Stimulated activated CD4-positive, alpha-beta T cell treated with anti-CD3 and anti-CD28 coated beads, Interleukin-4, amount 100 ng/mL, for 1 hour (primary cell): Measurements from ENCODE around the gene MYCBP.
"Not testable (repeated sequence)": the region's sequence is repeated elsewhere in the genome, so short reads cannot be mapped to it uniquely, and the experiment has no call there.

ENCODE experiments used
- DNase-seq: peaks from one replicate; pipeline ENCODE4 v3.0.0-alpha.2; 2020

The MYCBP gene, protein sequence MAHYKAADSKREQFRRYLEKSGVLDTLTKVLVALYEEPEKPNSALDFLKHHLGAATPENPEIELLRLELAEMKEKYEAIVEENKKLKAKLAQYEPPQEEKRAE

DNA sequence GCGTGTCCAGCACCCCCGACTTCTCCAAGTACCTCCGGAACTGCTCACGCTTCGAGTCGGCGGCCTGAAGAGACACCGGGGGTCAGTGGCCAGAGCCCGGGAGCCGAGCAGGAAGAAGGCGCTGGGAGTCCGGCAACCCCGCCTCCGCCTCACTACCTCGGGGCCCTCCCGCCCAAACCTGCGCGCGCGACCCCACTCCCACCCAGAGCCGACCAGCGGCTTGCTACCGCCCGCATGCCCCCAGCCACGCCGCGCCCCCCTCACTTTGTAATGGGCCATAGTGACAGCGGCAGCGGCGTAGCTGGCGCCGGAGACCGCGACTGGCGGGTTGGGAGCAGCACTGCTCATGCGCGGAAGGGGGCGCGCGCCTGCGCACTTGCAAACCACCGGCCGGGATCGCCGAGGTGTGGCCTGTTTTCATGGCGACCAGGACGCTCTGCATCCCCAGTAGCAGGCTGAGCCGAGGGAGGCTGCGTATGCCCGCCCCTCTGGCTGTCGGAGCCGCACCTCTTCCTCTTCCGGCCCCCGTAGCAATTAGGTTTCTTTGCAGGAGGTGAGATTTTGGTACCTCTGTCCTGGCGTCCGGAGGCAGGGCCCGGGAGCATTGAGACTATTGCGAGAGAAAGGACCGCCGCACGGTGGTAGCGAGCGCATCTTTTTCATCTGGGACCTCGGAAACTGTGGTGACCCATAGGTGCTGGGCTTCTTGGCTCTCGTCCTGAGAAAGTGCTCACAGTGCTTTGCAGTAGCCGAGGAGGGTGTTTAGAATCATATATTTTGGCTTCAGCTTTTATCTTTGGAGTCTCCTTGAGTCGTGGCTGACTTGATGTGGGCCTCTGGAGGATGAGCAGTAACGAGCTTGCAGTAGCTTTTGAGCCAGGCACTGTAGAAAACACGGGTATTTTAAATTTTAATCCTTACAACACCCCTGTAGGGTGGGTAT lies at the start of gene MYCBP:
MYCBP (minus strand) TSS at position 322 of the 943 bp plus-strand sequence; CDS start at position 279, 43 bp downstream.
- peak; percentile 95 for DNase-seq

DNA sequence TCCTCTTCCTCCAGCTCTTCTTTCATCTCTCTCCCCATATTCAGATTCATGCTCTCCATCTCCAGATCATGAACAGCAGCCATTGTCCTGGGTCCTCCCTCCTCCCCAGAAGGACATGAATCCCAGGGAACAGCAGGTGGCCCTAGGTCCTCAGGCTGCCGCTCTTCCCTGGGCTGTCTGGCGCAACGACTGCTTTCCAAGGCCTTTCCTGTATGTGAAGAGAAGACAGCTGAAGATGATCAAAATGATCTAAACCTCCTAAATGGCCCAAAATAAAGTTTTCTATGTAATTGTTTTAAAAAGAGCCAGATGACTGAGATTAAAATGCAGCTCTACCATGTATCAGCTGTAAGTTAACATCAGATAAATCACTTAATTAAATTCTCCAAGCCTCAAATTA lies 46.0 kb upstream of the MYCBP start:
- no peak for DNase-seq

DNA sequence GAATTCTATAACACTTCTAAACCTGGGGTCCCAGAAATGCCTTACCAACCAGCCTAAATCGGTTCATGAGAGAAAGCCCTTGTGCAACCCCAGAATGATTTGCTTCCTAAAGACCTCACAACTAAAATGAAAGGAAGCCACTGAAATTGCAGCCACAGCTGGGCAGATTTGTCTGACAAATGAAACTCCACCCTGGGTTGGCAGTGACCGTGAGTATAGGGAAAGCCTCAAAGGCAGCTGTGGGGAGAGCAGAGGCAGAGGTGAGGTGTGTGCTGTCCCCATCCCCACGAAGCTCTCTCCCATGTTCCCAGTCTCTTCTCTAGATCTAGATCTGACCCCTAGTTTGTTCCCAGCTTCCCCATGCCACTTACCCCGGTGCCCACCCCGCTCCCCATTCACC lies 45.4 kb upstream of the MYCBP start:
- DNase-seq: no peak

DNA sequence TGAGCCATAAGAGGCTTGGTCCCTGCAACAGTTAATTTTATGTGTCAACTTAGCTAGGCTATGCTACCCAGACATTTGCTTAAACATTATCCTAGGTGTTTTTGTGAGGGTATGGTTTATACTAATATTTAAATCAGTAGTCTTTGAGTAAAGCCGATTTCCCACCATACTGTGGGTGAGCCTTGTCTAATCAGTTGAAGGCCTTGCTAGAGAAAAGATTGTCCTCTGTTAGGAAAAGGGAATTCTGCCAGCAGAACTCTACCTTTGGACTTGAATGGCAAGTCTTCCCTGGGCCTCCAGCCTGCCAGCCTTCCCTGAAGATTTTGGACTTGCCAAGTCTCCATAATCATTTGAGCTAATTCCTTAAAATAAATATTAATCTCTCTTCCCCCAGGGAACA lies 44.6 kb upstream of the MYCBP start:
- no peak for DNase-seq

DNA sequence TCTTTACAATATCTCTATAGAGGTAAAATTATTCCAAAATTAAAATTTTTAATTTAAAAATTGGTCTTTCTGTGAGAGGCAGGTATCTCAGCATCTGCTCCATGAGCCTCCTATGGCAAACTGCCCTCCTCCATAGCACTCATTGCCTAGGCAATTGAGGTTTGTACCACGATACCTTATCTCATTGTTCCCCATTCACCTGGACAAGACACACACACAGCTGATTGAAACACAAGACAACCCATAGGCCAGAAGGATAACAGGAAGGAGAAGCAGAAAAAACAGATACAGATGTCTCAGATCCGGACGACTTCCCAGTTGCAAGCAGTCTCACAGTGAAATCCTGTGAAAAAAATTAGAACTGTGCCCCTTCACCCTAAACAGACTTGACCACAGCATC lies 44.2 kb upstream of the MYCBP start:
- no peak for DNase-seq

DNA sequence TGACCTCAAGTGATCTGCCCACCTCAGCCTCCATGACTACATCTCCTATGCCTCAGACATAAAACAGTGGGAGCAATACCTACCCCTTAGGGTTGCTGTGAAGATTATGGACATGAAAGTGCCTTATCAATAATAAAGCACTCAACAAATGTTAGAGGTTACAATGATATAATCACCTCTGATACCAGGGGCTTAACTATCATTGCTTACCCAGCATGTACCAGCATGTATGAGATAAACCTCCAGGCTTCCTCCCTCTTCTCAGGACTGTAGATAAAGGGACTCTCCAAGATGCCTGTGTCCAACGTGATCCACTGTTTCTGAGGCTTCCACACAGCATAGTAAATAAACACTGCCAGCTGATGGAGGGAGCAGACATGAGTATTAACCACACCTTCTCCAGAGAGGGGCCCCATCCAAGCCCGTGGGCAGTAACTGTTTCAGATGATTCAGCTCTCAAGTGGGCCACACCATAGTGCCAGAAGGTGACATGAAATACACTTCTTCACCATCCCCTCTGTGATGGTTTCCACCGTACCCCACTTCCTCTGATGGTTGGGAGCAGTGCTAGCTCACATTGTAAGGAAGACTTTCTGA lies 42.3 kb upstream of the MYCBP start:
- DNase-seq: no peak

DNA sequence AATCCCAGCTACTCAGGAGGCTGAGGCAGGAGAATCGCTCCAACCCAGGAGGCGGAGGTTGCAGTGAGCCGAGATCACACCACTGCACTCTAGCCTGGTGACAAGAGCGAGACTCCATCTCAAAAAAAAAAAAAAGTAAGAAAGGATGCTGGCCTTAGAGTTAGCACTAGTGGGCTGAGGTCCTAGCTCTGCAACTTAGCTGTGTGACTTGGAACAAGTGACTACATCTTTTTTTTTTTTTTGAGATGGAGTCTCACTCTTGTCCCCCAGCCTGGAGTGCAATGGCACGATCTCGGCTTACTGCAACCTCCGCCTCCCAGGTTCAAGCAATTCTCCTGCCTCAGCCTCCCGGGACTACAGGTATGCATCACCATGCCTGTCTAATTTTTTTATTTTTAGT lies 41.8 kb upstream of the MYCBP start:
- DNase-seq: not testable (repeated sequence)

DNA sequence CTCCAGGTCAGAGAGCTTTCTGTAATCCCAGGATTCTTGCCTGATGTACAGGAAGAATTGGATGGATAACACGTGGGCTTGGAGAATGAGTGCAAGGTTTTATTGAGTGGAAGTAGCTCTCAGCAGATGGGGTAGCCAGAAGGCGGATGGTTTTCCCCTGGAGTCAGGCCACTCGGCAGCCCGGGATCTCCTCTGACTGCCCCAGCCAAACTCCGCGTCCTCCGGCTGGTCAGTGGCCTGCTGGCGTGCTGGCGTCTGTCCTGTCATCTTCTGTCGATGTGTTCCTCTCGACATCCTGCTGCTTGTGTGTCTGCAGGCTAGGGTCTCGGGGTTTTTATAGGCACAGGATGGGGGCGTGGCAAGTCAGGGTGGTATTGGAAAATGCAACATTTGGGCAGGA lies 35.7 kb upstream of the MYCBP start:
- DNase-seq: no peak

DNA sequence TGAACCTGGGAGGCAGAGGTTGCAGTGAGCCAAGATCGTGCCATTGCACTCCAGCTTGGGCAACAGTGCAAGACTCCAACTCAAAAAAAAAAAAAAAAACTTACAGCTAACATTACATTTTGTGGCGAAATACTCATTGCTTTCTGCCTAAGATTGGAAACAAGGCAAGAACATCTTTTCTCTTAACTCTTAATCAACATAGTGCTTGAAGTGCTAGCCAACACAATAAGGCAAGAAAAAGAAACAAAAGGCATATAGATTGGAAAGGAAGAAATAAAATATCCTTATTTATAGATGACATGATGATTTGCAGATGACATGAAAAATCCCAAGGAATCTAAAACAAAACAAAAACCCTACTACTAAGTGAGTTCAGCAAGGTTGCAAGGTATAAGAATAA lies 32.8 kb upstream of the MYCBP start:
- DNase-seq: no peak

DNA sequence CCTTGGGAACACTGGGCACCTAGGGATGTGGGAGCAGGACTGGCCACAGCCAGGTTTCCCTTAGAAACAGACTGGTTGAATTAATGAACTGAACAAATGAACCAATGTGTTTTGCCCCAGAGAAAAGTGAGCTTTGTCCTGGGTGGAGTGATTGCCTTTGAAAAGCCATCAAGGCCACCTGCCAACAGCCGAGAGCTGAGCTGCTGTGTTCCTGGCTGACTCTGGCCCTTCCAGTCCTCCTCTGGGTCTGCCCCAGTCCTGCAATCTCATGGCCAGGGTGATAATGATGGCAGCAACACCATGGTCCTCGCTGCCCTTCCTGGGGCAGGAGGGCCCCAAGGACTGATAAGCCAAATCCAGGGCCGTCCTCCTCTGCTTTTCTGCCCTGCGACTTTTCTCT lies 26.4 kb upstream of the MYCBP start:
- DNase-seq: no peak

DNA sequence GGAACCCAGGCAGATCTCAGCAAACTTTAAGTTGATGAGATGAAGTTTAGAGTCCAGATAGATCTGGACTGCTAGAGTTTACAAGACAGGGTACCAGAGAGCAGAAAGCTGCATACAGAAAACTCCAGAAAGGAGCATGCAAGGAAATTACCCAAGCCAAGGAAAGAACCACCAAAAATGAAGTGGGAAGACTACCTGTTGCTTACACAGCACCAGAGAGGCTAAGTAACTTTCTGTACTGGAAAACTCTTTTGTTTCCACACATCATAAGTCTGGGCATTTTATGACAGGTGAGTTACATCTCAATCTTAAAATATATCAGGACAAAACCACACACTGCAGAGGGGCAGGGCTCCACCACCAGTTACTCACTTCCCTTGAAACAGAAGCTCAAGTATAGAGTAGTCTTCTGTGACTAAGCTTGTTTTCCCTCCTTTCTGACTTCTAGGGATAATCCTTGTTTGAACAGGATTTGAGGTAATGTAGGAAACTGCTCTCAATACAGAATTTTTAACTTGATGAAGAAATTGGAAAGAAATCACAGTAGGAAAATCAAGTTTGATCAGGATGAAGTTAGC lies 25.6 kb upstream of the MYCBP start:
- no peak for DNase-seq

DNA sequence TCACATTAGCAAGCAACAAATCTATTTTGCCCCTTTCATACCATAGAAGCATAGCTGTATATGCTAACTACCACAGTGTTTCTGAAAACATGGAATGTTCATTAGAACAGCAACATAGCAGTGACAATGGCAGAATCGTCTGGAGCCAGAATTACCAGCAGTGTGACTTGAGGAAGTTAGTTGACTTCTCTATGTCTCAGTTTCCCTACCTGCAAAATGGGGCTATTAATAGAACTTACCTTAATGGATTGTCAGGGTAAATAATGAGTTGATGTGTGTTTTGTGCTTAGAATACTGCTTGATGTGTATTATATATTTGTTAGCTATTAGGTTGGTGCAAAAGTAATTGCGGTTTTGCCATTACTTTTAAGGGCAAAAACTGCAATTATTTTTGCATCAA lies 23.0 kb upstream of the MYCBP start:
- no peak for DNase-seq

DNA sequence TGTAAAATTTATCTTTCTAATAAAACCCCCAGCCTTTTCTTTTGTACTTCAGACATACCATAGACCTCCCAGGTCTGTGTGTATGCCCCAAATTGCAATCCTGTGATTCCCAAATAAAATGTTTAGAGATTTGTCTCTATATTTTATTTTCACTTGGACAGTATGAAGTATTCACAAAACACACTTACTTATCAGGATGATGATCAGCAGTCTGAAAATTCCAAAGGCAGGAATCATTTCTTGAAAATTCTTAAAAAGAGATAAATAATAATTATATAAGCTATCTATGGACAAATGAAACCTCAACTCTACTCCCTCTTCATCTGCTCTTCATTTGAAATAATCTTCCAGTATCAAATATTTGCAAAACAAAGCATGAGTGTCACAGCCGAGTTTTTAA lies 19.8 kb upstream of the MYCBP start:
- no peak for DNase-seq

DNA sequence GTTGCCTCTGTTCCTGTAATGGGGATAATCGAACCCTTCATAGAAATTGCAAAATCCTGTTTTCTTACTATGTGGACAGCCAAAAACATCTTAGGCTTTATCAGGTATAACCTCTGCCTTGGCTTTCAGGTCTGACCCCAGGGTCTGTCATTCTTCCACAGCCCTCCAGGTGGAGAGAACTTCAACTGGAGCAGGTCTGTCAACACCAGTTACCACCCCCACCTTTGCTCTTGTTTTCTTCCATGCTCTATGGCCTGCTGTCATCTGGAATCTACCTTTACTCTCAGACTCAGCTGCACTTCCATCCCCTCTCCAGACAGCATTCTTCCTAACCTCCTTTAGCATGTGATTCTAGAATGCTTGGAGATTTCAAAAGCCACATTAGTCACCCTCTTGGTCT lies 18.6 kb upstream of the MYCBP start:
- no peak for DNase-seq

DNA sequence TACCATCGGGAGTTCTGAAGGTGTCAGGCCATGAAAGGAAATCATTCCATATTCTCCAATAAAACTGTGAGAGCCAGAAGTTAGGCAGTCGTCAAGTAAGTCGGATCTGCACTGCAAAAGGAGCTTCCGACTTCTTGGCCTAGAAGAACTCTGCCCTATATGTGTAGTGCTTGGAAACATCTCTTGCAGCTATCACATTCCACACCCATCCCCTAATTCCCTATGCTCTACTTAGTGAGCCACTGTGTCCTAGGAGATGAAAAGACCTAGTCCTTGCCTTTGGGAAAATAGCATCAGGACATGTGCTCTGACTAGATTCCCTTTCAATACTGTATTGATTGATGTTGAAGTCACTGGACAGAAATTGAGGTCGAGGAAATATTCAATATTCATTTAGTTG lies 16.4 kb upstream of the MYCBP start:
- DNase-seq: no peak

DNA sequence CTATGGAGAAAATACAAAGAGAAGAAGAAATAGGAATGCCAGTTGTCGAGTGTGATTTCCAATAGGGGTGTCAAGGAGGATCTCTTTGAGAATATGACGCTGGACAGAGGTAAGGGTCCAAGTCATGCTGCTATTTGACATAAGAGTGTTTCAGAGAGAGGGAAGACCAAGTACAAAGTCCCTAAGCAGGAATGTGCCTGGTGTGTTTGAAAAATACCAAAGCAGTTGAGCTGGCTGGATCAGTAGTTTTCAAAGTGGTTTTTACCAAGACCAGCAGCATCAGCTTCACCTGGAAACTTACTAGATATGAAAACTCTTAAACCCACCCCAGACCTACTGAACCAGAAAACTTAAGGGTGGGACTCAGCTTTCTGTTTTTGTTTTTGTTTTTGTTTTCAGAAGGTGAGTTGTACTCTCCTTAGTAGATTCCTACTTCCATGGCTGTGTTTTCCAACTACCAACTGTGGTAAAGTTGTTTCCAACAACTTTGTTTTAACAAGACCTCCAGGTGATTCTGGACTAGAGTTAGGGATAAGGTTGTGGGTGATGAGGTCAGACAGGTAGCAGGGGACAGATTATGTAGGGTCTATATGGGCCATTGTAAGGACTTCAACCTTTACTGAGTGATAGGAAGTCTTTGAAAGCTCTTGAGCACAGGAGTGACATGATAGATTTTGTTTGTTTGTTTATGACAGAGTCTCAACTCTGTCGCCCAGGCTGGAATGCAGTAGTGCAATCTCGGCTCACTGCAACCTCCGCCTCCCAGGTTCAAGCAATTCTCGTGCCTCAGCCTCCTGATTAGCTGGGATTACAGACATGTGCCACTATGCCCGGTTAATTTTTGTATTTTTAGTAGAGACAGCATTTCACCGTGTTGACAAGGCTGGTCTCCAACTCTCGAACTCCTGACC lies 15.5 kb upstream of the MYCBP start:
- DNase-seq: no peak

DNA sequence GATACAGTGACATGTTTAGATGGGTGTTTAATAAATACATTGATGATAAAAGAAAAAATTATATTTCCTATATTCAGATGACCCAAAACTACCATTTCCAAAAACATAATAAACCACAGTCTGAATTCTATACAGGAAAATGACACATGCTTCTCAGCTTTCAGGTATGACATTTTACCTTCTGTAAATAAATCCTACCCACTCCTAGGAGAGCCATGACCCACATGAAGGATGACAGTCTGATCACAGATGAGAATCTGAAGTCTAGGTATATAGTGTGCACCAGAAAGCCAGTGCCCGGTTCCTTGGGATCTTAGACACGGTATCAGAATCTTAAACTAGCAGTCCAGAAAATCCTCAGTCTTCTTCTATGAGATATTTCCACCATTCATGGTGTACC lies 11.9 kb upstream of the MYCBP start:
- DNase-seq: no peak

DNA sequence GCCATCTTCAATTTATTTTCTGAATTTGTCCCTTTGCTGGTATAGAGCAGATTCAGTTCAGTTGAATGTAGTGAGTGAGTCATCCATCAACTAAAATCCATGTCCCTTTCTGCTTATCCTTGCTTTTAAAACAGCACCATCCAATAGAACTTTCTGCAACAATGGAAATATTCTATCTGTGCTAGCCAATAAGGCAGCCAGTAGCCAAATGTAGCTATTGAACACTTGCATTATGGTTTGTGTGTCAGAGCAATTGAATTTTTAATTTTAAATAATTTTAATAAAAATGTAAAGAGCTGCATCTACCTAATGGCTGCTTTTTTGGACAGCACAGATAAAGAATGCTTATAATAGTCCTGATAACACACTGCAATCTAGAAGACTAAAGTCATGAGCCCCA lies 8.3 kb upstream of the MYCBP start, which contains the start of gene GJA9:
GJA9 (minus strand) TSS at position 101 of the 400 bp plus-strand sequence. CDS start 5,489 bp downstream, outside the sequence.
- DNase-seq: no peak

DNA sequence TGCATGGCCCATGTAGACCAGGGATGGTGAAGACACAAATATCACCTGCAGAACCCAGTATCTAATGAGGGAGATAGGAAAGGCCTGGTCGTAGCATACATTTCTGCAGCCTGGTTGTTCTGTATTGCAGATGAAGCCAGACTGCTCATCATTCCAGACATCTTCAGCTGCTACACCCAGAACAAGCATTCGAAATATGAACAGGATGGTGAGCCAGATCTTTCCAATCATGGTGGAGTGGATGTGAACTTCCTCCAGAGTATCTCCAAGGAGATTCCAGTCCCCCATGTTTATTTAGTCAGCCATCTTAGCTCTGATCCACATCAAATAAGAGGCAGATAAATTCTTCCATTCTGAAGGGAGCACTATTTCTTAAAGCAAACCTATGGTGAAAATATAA lies 2.7 kb upstream of the MYCBP start:
- DNase-seq: no peak

DNA sequence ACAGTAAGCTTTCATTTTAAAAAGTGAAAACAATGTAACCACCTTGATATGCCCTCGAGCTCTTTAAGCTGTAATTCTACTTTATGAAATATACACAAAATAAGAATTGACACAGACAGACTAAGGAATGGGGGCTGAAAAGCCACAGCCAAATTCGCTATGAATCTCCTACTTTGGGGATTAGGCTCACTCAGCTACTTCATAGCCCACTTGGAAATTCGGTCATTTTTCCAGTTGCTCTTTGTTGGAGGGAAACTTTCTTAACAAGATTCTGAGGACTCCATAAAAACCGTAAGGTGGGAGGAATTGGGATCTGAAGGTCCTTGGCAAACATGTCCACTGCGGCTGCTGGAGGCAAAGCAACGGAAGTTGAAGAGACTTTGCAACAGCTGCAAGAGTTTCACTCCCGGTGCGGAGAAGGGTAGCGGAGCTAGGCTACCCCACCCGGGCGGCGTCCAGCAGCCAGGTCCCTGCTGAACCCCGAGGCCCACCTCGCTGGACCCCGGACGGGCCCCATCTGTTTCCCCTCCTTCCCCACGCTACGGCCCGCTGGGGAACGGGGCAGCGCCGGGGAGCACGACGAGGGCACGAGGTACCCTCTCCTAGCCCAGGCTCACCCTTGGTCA lies 634 bp downstream of the MYCBP start:
- DNase-seq: peak; percentile 27

DNA sequence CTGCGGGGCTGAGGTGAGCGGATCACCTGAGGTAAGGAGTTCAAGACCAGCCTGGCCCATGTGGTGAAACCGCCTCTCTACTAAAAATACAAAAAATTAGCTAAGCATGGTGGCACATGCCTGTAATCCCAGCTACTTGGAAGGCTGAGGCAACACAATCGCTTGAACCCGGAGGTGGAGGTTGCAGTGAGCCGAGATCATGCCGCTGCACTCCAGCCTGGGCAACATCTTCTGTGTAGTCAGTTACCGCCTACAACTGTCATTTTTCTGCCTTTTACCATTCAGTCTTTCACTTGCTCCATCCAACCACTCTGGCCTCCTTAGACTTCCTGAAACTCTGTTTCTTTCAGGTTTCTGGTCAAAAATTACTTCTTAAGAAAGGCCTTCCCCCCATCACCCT lies 2.2 kb downstream of the MYCBP start:
- no peak for DNase-seq

DNA sequence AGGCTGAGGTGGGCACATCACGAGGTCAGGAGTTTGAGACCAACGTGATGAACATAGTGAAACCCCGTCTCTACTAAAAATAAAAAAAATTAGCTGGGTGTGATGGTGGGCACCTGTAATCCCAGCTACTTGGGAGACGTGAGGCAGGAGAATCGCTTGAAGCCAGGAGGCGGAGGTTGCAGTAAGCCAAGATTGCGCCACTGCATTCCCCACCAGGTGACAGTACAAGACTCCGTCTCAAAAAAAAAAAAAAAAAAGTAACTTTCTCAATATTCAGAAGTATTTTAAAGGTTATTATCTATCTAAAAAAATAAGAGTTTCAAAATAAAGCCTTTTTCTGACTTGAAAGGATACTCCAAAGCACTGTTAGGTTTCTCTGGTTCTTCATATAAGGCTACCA lies 5.9 kb downstream of the MYCBP start:
- DNase-seq: no peak
